Measurements from ENCODE around the gene CBY3.
A peak's percentile ranks its signal among the peaks of the same experiment; 100 is the strongest.
"Not testable (repeated sequence)": the region's sequence is repeated elsewhere in the genome, so short reads cannot be mapped to it uniquely, and the experiment has no call there.

The CBY3 gene

DNA sequence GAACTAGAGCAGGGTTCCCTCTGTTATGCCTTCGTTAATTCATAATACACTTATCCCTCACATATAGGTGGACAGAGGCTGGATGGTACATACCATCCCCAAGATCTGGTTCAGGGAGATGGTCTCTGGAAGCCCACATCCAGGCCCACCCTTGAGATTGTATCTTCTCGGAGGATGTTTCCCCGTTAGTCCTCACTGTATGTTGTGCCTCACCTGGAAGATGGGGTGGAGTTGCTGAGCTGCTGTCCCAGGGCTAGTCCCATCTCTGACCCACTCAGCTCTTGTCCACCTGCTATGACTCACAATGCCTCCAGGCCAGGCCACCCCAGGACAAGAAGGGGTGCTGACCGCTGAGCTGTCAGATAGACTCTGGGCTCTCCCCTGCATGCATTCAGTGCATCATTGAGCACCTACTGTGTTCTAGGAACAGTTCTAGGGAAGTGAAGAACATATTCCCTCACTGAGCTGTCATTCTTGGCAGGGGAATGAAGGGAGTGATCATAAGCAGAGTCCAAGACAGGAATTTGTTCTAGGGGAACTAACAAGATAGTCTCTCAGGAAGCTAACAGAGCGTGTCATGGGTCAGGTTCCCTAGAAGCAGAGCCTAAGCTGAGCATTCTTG lies at the start of gene CBY3:
TSS of gene CBY3 (minus strand) at position 255 of the 622 bp plus-strand sequence. CDS start at position 139, 116 bp downstream.
- no peak for DNase-seq

- DNase-seq: no peak
Measured at GRCh38 chr5:179730356-179730755, 49.5 kb upstream of the CBY3 start.

DNA sequence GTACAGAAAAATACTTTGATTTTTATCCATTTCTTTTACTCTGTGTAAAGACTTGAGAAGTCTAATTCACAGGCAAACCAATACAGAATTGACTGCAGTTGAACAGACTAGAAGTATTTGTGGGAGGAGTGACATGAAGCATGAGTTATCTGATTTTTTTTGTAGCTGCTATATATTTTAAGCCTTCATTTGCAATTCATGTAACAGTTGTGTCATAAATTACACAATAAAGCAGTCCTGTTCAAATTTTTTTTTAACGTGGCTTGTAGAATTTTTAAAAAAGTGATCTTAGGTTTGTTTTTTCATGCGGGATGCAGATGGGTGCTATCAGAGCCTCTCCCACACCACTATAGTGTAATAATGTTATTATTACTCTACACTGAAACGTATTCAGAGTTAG lies 48.9 kb upstream of the CBY3 start:
- DNase-seq: peak; percentile 8

DNA sequence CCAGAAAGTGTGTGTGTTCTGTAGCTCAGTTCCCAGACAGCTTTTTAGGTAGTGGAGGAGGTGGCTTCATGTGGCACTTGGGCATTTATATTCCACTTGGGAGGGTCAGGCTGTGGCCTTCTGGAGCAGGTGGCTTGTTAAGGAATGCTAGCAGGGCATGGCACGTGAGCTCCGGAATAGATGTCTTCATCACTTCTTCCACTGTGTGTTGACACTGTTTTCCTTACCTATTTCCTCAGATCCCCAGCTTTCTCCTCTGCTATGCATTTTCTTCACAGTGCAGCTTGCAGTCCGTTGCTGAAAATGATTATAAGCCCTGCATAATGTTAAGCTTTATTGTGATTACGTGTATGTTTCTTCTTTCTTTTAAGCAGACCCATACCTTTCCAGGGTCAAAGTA lies 48.5 kb upstream of the CBY3 start:
- DNase-seq: no peak

DNA sequence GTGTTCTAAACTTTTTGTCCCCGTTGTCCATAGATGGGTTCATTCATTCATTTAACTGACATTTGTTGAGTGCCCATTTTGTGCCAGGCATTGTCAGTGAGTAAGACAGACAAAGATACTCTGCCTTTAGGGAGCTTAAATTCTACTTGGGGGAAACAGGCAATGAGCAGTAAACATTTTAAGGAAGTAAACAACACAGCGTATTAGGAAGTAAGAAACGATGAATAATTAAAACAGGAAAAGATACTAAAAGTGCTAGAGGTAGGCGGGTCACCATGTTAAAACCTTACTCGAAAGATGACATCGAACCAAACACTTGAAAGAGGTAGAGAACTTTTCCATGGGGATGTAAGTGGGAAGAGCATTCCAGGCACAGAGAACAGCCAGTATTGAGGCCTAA lies 46.3 kb upstream of the CBY3 start:
- no peak for DNase-seq

DNA sequence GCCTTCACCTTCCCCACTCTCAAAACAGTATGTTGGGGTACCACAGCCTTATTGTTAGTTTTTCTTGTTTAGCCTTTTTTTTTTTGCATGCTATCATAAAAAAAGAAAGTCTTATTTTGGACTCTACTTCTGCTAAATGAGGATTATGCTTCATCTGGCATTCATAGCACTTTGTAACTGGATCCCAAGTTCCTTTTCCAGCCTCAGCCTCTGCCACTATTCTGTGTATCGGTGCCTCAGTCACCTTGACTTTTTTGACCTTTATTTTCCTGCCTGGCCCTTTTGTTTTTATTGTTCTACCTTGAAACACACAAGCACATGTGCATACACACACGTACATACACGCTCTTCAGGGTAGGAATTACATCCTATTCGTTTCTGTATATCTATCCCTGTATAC lies 43.3 kb upstream of the CBY3 start:
- no peak for DNase-seq

DNA sequence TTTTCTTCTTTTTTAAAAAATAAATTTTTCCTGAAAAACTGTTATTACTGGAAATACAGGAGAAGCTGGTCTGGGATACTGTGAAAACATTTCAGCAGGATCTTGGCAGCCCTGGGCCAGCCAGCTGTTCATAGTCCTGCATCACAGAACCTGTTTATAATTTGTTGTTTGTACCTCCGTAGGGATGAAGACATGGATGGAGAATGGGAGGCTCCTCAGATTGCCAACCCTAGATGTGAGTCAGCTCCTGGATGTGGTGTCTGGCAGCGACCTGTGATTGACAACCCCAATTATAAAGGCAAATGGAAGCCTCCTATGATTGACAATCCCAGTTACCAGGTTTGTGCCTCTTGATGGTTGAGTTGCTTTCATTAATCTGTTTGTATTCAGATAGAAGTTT lies 39.4 kb upstream of the CBY3 start:
- DNase-seq: no peak

- DNase-seq: peak; percentile 36
Measured at GRCh38 chr5:179716286-179716685, 35.5 kb upstream of the CBY3 start.

GRCh38 chr5:179700401-179700918 lies 19.6 kb upstream of the CBY3 start:
- peak; percentile 42 for DNase-seq

DNA sequence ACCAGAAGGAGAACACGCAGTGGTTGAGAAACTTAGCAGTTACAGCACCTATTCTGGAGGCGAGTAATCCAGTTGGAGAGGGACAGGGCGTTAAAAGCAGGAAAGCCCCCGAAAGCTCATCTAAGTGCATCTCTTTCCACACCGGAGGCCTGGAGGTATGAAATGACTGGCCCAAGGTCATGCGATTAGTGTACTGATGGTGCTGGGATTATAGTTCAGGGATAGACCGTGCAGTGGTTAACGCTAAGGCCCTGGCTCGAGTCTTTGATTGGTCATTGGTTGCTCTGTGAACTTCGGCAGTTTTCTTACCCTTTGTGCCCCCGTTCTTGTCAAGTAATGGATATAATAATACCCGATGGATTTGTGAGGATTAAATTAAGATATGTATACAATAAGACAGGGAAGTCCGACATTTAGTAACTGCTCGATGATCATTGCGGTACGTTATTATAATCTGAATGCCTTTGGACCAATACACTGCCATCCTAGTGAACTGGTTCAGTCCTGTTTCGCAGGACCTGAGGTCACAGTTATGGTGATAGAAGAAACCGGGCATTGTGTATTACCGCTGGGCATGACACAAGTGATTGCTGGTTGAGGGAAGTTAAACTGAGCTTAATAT lies 18.9 kb upstream of the CBY3 start:
- peak; percentile 79 for DNase-seq

- DNase-seq: no peak
Measured at GRCh38 chr5:179698935-179699615, 18.2 kb upstream of the CBY3 start, which contains the start of gene CANX. TSS of gene CANX (plus strand) at chr5:179698967. CDS start at chr5:179705682, 6,715 bp downstream.

DNA sequence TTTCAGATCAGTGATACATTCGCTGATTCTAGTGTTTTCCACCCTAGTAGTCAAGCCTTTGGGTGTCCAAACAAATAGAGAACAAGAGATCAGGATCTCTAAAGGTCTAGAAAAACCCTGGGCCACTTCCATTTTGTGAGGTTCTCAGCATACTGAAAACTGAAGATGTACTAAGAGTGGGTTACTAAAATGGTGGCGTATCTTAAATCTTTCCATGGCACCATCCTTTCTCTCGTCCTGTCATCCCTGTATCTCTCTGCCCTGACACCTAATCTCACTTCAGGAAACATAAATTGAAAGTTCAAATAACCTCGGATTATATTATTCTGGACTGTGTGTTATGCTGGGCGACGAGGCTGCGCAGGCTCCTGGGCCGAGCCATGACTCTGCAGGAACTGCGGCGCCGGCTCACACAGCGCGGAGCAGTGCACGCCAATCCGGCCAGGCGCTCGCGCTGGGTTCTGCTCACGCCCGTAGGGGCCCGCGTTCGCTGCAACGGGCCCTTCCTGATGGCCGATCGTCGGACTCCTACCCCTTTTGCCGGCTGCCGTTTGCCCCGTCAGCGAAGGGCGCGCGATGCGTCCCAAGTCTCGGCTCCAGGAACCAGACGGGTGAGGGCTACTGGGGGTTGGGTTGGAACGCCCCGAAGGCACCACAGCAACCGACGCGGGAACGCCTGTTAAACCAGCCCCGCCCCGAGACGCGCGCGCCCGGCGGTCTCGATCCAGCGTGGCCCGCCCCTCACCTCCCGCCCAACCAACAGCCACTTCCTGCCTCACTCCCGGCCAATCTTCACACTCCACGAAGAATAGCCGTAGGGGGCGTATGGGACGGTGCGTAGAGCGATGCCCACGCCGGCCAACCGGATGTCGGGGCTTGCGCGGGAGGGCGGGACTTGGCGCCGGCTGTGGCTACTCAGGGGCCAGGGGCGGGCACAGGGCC lies 17.4 kb upstream of the CBY3 start:
- DNase-seq: peak; percentile 99

- not testable (repeated sequence) for DNase-seq
Measured at GRCh38 chr5:179697543-179697942, 16.7 kb upstream of the CBY3 start.

DNA sequence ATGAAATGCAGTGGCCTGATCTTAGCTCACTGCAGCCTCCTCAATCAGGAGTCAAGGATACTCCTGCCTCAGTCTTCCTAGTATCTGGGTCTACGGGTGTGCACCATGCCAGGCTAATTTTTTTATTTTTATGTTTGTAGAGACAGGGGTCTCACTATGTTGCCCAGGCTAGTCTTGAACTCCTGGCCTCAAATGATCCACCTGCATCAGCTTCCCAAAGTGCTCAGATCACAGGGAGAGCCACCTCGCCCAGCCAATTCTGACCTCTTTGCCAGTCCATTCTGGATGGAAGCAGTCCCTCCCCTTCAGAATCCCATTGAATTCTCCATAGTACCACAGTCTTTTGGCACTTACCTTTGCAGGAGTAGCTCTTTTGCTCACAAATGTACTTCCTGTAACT lies 16.3 kb upstream of the CBY3 start:
- no peak for DNase-seq

DNA sequence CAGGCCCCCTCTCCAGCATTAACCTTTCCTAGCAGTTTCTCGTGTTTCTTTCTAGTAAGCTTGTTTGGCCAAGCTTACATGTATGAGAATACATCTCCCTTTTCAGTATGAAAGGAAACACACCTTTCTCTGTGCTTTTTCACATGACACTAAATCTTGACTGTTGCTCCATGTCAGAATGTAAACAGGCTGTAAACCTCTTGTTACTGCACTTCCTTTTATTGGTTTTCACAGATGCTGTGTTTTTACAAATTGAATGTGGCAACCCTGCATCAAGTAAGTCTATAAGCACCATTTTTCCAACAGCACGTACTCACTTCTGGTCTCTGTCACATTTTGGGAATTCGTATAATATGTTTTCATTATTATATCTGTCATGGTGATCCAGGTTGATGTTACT lies 15.8 kb upstream of the CBY3 start:
- no peak for DNase-seq

GRCh38 chr5:179694561-179694960 lies 13.7 kb upstream of the CBY3 start:
- no peak for DNase-seq

GRCh38 chr5:179689212-179689611 lies 8.4 kb upstream of the CBY3 start:
- not testable (repeated sequence) for DNase-seq

DNA sequence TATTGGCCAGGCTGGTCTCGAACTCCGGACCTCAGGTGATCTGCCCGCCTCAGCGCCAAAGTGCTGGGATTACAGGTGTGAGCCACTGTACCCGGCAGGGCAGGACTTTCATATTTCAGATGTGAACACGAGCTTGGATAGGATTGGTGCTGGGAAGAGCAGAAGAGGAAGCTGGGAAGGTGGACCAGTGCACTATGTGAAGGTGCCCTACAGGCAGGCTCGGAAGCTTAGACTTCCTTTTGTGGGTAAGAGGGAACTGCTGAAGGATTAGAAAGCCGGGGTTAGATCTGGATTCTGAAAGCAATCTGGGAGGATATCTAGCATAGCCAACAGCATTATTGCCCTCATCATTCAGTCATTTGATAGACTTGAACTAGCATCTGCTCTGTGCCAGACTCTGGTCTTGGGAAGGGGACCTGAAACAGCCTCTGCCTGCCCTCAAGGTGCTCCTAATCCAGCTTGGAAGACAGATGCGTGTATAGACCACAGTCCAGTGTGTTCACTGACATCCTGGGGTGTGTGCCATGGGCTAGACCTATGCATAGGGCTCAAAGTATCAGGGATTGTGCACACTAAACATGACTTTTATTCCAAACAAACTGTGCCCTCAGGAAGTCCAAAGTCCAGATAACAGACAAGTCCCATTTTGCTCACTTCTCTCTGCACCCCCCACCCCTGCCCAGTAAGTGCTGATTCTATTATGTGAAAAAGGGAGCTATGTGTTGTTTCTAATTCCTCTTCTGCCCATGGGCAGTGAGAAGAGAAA lies 637 bp downstream of the CBY3 start:
- DNase-seq: peak; percentile 14

GRCh38 chr5:179679014-179679674 lies 1.7 kb downstream of the CBY3 start:
- DNase-seq: peak; percentile 81

GRCh38 chr5:179678223-179679013 lies 2.4 kb downstream of the CBY3 start:
- DNase-seq: peak; percentile 98

- DNase-seq: peak; percentile 86
Measured at GRCh38 chr5:179668391-179668790, 12.4 kb downstream of the CBY3 start.
